Natural killer cell (primary cell): ENCODE measurements around the gene PRKAR1B. TPM values are rescaled to one million over a fixed set of nuclear protein-coding genes. Genes with fewer than 3 reads are reported as not detected.

Experiments used
- ATAC-seq, 3 donors: fragments of 150-1000 bp in 2 of 3; fragments of 200-7000 bp in 1 of 3; cut with Tn5 transposase; 1 replicate in 1 of 3; 2 replicates in 2 of 3; pipeline ENCODE4 v1.10.0; 2021; ENCODE audit warnings: mild to moderate bottlenecking in 2 of 3, moderate library complexity in 2 of 3
- DNase-seq, 2 donors: peaks; one replicate each; pipeline versions ENCODE4 v3.0.0 to v3.0.0-alpha.2; 2013 to 2021; ENCODE audit warnings: mixed read lengths in 1 of 2
- H3K27ac ChIP-seq: one replicate; pipeline ENCODE4 v1.5.1; 2013; ENCODE audit warnings: mild to moderate bottlenecking, low read length
- H3K27me3 ChIP-seq: one replicate; pipeline ENCODE4 v1.6.1; 2013; ENCODE audit warnings: low read length; ENCODE audit not compliant: control insufficient read depth, insufficient read depth
- H3K36me3 ChIP-seq: one replicate; pipeline ENCODE4 v1.6.1; 2013; ENCODE audit warnings: low read length; ENCODE audit not compliant: control insufficient read depth, insufficient read depth
- H3K4me1 ChIP-seq: one replicate; pipeline ENCODE4 v1.6.1; 2013; ENCODE audit warnings: low read length; ENCODE audit not compliant: control insufficient read depth, insufficient read depth
- H3K4me3 ChIP-seq: one replicate; pipeline ENCODE4 v1.5.1; 2013; ENCODE audit warnings: low read length
- H3K9me3 ChIP-seq: one replicate; pipeline ENCODE4 v1.6.1; 2013; ENCODE audit warnings: low read length; ENCODE audit not compliant: control insufficient read depth, insufficient read depth
- H3K27ac Mint-ChIP-seq, 2 donors: one replicate each; pipeline ENCODE4 v1.8.0; 2022; ENCODE audit warnings: mild to moderate bottlenecking in 2 of 2, mixed read lengths in 2 of 2, moderate library complexity in 1 of 2
- H3K27me3 Mint-ChIP-seq, 2 donors: one replicate each; pipeline ENCODE4 v1.8.0; 2022; ENCODE audit warnings: low read depth in 2 of 2, mixed read lengths in 2 of 2
- H3K36me3 Mint-ChIP-seq: one replicate; pipeline ENCODE4 v1.8.0; 2022; ENCODE audit warnings: mixed read lengths
- H3K4me1 Mint-ChIP-seq, 2 donors: one replicate each; pipeline ENCODE4 v1.8.0; 2022; ENCODE audit warnings: mixed read lengths in 2 of 2
- H3K4me3 Mint-ChIP-seq: one replicate; pipeline ENCODE4 v1.8.0; 2022; ENCODE audit warnings: mild to moderate bottlenecking, moderate library complexity, mixed read lengths
- H3K9me3 Mint-ChIP-seq, 2 donors: one replicate each; pipeline ENCODE4 v1.8.0; 2022; ENCODE audit warnings: mixed read lengths in 2 of 2
- whole genome bisulfite sequencing: methylation state at CpG from one replicate; pipeline ENCODE4 v1.1.7; 2013; ENCODE audit warnings: missing lambda C conversion rate; ENCODE audit not compliant: insufficient coverage; 5-methylcytosine and 5-hydroxymethylcytosine counted together
- intact Hi-C: fragments of 100-400 bp; cut with micrococcal nuclease; formaldehyde crosslinking; loops from one replicate; pipeline ENCODE4 v1.14.2; 2022
- total RNA-seq, 4 donors: library from RNA; stranded (reverse); fragments of 120-200 nt in 1 of 4; gene quantifications; one replicate each; pipeline versions ENCODE4 v1.2.3 to v1.2.4, GENCODE V29; 2013 to 2022
- TF ChIP-seq, protein P1 (sequence below): fragments of 200-600 bp; IDR thresholded peaks from one replicate; pipeline ENCODE4 v1.8.0; 2022; ENCODE audit warnings: antibody characterized with exemption

PRKAR1B gene
- total RNA-seq, 3 donors from 2014 or later (not counting 1 experiment from before 2014, with no cell fraction given), result 2.4 to 3.8 (median 3.0) TPM

GRCh38 chr7:620056-620455 is 107.0 kb downstream of the PRKAR1B start:
- intact Hi-C loops, result no loop called here
- Histone ChIP-seq H3K36me3 (no peaks in the 10 kb centered on the region), H3K9me3 (peaks cover 10% of the 10 kb centered on the region), H3K27ac (peak overlapping the region; percentile 29), H3K27me3 (no peaks in the 10 kb centered on the region), H3K4me3 (no peak overlapping the region), H3K4me1 (peaks cover 42% of the 10 kb centered on the region)
- DNase-seq (peak in 1 of 2 donors; percentile 28), ATAC-seq (no peak)
- Mint-ChIP-seq H3K27me3 (no peaks in the 10 kb centered on the region), H3K4me3 (peak overlapping the region; percentile 42), H3K36me3 (peaks cover 21% of the 10 kb centered on the region), H3K9me3 (peaks cover 4 to 14% of the 10 kb centered on the region in 2 donors), H3K4me1 (peaks cover 21 to 38% of the 10 kb centered on the region in 2 donors), H3K27ac (peak overlapping the region; percentile 87 to 92)
- WGBS, result 68% methylated on average over 3 of the region's 5 CpGs
- TF ChIP-seq, protein P1, sequence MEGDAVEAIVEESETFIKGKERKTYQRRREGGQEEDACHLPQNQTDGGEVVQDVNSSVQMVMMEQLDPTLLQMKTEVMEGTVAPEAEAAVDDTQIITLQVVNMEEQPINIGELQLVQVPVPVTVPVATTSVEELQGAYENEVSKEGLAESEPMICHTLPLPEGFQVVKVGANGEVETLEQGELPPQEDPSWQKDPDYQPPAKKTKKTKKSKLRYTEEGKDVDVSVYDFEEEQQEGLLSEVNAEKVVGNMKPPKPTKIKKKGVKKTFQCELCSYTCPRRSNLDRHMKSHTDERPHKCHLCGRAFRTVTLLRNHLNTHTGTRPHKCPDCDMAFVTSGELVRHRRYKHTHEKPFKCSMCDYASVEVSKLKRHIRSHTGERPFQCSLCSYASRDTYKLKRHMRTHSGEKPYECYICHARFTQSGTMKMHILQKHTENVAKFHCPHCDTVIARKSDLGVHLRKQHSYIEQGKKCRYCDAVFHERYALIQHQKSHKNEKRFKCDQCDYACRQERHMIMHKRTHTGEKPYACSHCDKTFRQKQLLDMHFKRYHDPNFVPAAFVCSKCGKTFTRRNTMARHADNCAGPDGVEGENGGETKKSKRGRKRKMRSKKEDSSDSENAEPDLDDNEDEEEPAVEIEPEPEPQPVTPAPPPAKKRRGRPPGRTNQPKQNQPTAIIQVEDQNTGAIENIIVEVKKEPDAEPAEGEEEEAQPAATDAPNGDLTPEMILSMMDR, result no peak

DNA sequence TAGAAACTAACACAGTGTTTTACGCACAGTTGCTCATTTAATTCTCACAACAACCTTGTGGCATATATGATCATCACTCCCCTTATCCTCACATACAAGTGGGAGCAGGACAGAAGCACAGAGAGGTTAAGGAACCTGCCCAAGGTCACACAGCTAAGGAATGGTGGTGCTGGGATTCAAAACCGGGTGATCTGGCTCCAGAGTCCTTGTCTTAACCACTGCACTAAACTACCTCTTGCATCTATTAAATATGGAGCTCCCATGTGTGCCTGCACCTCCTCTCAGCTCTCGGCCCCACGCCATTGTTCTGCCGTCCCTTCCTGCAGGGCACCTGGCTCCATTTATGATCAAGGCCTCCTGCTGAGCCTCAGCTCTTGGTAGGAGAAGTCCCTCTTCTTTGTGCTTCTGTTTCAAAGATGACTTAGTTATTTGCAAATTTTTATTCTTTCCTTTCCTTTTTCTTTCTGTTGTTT is 107.7 kb downstream of the PRKAR1B start:
- intact Hi-C loops, result loop anchor here (2.0 kb wide), 1 partner anchor 15 kb away; no protein-coding TSS in a partner anchor
- TF ChIP-seq, protein P1, result no peak

GRCh38 chr7:618539-619367 is 108.3 kb downstream of the PRKAR1B start:
- Histone ChIP-seq H3K9me3 (peaks cover 10% of the 10 kb centered on the region), H3K27me3 (no peaks in the 10 kb centered on the region), H3K4me1 (peaks cover 42% of the 10 kb centered on the region), H3K4me3 (no peak overlapping the region), H3K27ac (peak overlapping the region; percentile 81), H3K36me3 (no peaks in the 10 kb centered on the region)
- Mint-ChIP-seq H3K36me3 (peaks cover 14% of the 10 kb centered on the region), H3K9me3 (peaks cover 4 to 9% of the 10 kb centered on the region in 2 donors), H3K27me3 (no peaks in the 10 kb centered on the region), H3K4me1 (peaks cover 21 to 43% of the 10 kb centered on the region in 2 donors), H3K27ac (peak overlapping the region; percentile 87 to 92), H3K4me3 (peak overlapping the region; percentile 85)
- DNase-seq, result peak; percentile 60 to 93
- 56% methylated on average over 12 of the region's 14 CpGs for WGBS
- intact Hi-C loops, result loop anchor here (1.0 to 2.0 kb wide), 2 partner anchors 8 to 14 kb away; no protein-coding TSS in a partner anchor
- TF ChIP-seq, protein P1, result no peak
- ATAC-seq, result peak; percentile 78 to 94 (median 89)

More for the DNA sequence above, 107.7 kb downstream of the PRKAR1B start:
- peaks cover 10% of the 10 kb centered on the region for H3K9me3 ChIP-seq
- 98% methylated on average over 5 of the region's 5 CpGs for WGBS
- Mint-ChIP-seq H3K27ac (peak overlapping the region; percentile 87 to 92), H3K27me3 (no peaks in the 10 kb centered on the region), H3K36me3 (peaks cover 15% of the 10 kb centered on the region), H3K9me3 (peaks cover 4 to 9% of the 10 kb centered on the region in 2 donors), H3K4me3 (peak overlapping the region; percentile 43), H3K4me1 (peaks cover 21 to 43% of the 10 kb centered on the region in 2 donors)
- H3K27me3 ChIP-seq, result no peaks in the 10 kb centered on the region
- no peak overlapping the region for H3K4me3 ChIP-seq
- H3K4me1 ChIP-seq, result peaks cover 42% of the 10 kb centered on the region
- DNase-seq (no peak), ATAC-seq (no peak)
- H3K36me3 ChIP-seq, result no peaks in the 10 kb centered on the region
- H3K27ac ChIP-seq, result peak overlapping the region; percentile 81
